ENCODE results near the gene MORN1. TPM values are rescaled to one million over a fixed set of nuclear protein-coding genes. Genes with fewer than 3 reads are reported as not detected.
A peak's percentile ranks its signal among the peaks of the same experiment; 100 is the strongest.
"Not testable (repeated sequence)": the region's sequence is repeated elsewhere in the genome, so short reads cannot be mapped to it uniquely, and the experiment has no call there.

Gene MORN1
- total RNA-seq (11.1 TPM), polyA plus RNA-seq (4.7 TPM)

GRCh38 chr1:2391041-2391930 lies at the start of gene MORN1, which contains the start of gene RER1:
Gene MORN1, minus strand, starts transcription at chr1:2391554. Its CDS starts 21 bp downstream, at chr1:2391533.
Gene RER1, plus strand, starts transcription at chr1:2391841. Its CDS starts 3,950 bp downstream, at chr1:2395791.
- H3K4me1 ChIP-seq (ENCODE audit: insufficient read depth): no peaks in the 10 kb centered on the region
- H3K27ac ChIP-seq (ENCODE audit: low read depth): peak within 1 kb of the TSS; percentile 77
- no peaks in the 10 kb centered on the region for H3K36me3 ChIP-seq (ENCODE audit: insufficient read depth)
- H3K4me3 ChIP-seq (ENCODE audit: low read depth, low read length): peak within 1 kb of the TSS; percentile 98
- WGBS: under 1% methylated on average over 103 of the region's 103 CpGs
- peak; percentile 96 for DNase-seq (ENCODE audit: extremely low spot score)

GRCh38 chr1:2440346-2440745 lies 49.0 kb upstream of the MORN1 start:
- H3K36me3 ChIP-seq (ENCODE audit: insufficient read depth); H3K27ac ChIP-seq (ENCODE audit: low read depth); H3K4me1 ChIP-seq (ENCODE audit: insufficient read depth); DNase-seq (ENCODE audit: extremely low spot score); H3K4me3 ChIP-seq (ENCODE audit: low read depth, low read length): not testable (repeated sequence)
- WGBS: 91% methylated on average over 23 of the region's 23 CpGs

- Histone ChIP-seq H3K27ac (ENCODE audit: low read depth) (no peak overlapping the region), H3K4me1 (ENCODE audit: insufficient read depth) (no peaks in the 10 kb centered on the region), H3K36me3 (ENCODE audit: insufficient read depth) (no peaks in the 10 kb centered on the region), H3K4me3 (ENCODE audit: low read depth, low read length) (no peak overlapping the region)
- WGBS: 70% methylated on average over 15 of the region's 15 CpGs
- DNase-seq (ENCODE audit: extremely low spot score): no peak
Observed at GRCh38 chr1:2439369-2439768, 48.0 kb upstream of the MORN1 start.

GRCh38 chr1:2438641-2439040 lies 47.3 kb upstream of the MORN1 start:
- no peak overlapping the region for H3K4me3 ChIP-seq (ENCODE audit: low read depth, low read length)
- H3K27ac ChIP-seq (ENCODE audit: low read depth): no peak overlapping the region
- H3K36me3 ChIP-seq (ENCODE audit: insufficient read depth): no peaks in the 10 kb centered on the region
- WGBS: 89% methylated on average over 14 of the region's 14 CpGs
- DNase-seq (ENCODE audit: extremely low spot score): no peak
- H3K4me1 ChIP-seq (ENCODE audit: insufficient read depth): no peaks in the 10 kb centered on the region

- H3K4me3 ChIP-seq (ENCODE audit: low read depth, low read length): no peak overlapping the region
- no peaks in the 10 kb centered on the region for H3K4me1 ChIP-seq (ENCODE audit: insufficient read depth)
- H3K27ac ChIP-seq (ENCODE audit: low read depth): no peak overlapping the region
- WGBS: 50% methylated on average over 15 of the region's 15 CpGs
- DNase-seq (ENCODE audit: extremely low spot score): no peak
- no peaks in the 10 kb centered on the region for H3K36me3 ChIP-seq (ENCODE audit: insufficient read depth)
Observed at GRCh38 chr1:2438038-2438437, 46.7 kb upstream of the MORN1 start.

- DNase-seq (ENCODE audit: extremely low spot score): no peak
- 84% methylated on average over 15 of the region's 15 CpGs for WGBS
- Histone ChIP-seq H3K4me1 (ENCODE audit: insufficient read depth) (no peaks in the 10 kb centered on the region), H3K27ac (ENCODE audit: low read depth) (no peak overlapping the region), H3K36me3 (ENCODE audit: insufficient read depth) (no peaks in the 10 kb centered on the region), H3K4me3 (ENCODE audit: low read depth, low read length) (no peak overlapping the region)
Observed at GRCh38 chr1:2437617-2438016, 46.3 kb upstream of the MORN1 start.

GRCh38 chr1:2436876-2437275 lies 45.5 kb upstream of the MORN1 start:
- no peak for DNase-seq (ENCODE audit: extremely low spot score)
- H3K27ac ChIP-seq (ENCODE audit: low read depth): no peak overlapping the region
- H3K4me1 ChIP-seq (ENCODE audit: insufficient read depth): no peaks in the 10 kb centered on the region
- no peak overlapping the region for H3K4me3 ChIP-seq (ENCODE audit: low read depth, low read length)
- no peaks in the 10 kb centered on the region for H3K36me3 ChIP-seq (ENCODE audit: insufficient read depth)
- WGBS: 80% methylated on average over 7 of the region's 7 CpGs

- no peaks in the 10 kb centered on the region for H3K4me1 ChIP-seq (ENCODE audit: insufficient read depth)
- no peak overlapping the region for H3K4me3 ChIP-seq (ENCODE audit: low read depth, low read length)
- no peak overlapping the region for H3K27ac ChIP-seq (ENCODE audit: low read depth)
- no peaks in the 10 kb centered on the region for H3K36me3 ChIP-seq (ENCODE audit: insufficient read depth)
- no peak for DNase-seq (ENCODE audit: extremely low spot score)
- 69% methylated on average over 2 of the region's 2 CpGs for WGBS
Observed at GRCh38 chr1:2435746-2436355, 44.5 kb upstream of the MORN1 start.

- H3K36me3 ChIP-seq (ENCODE audit: insufficient read depth): no peaks in the 10 kb centered on the region
- H3K27ac ChIP-seq (ENCODE audit: low read depth): no peak overlapping the region
- no peak for DNase-seq (ENCODE audit: extremely low spot score)
- no peaks in the 10 kb centered on the region for H3K4me1 ChIP-seq (ENCODE audit: insufficient read depth)
- 67% methylated on average over 9 of the region's 9 CpGs for WGBS
- H3K4me3 ChIP-seq (ENCODE audit: low read depth, low read length): no peak overlapping the region
Observed at GRCh38 chr1:2435091-2435490, 43.7 kb upstream of the MORN1 start.

GRCh38 chr1:2433936-2434655 lies 42.7 kb upstream of the MORN1 start:
- Histone ChIP-seq H3K4me3 (ENCODE audit: low read depth, low read length) (no peak overlapping the region), H3K36me3 (ENCODE audit: insufficient read depth) (no peaks in the 10 kb centered on the region), H3K4me1 (ENCODE audit: insufficient read depth) (no peaks in the 10 kb centered on the region), H3K27ac (ENCODE audit: low read depth) (no peak overlapping the region)
- DNase-seq (ENCODE audit: extremely low spot score): no peak
- WGBS: 66% methylated on average over 34 of the region's 34 CpGs

- H3K4me1 ChIP-seq (ENCODE audit: insufficient read depth): no peaks in the 10 kb centered on the region
- no peak overlapping the region for H3K4me3 ChIP-seq (ENCODE audit: low read depth, low read length)
- DNase-seq (ENCODE audit: extremely low spot score): no peak
- H3K36me3 ChIP-seq (ENCODE audit: insufficient read depth): no peaks in the 10 kb centered on the region
- no peak overlapping the region for H3K27ac ChIP-seq (ENCODE audit: low read depth)
- WGBS: 76% methylated on average over 13 of the region's 13 CpGs
Observed at GRCh38 chr1:2433196-2433595, 41.8 kb upstream of the MORN1 start.

GRCh38 chr1:2432441-2432844 lies 41.1 kb upstream of the MORN1 start:
- no peaks in the 10 kb centered on the region for H3K4me1 ChIP-seq (ENCODE audit: insufficient read depth)
- H3K4me3 ChIP-seq (ENCODE audit: low read depth, low read length): no peak overlapping the region
- H3K27ac ChIP-seq (ENCODE audit: low read depth): no peak overlapping the region
- H3K36me3 ChIP-seq (ENCODE audit: insufficient read depth): no peaks in the 10 kb centered on the region
- 20% methylated on average over 16 of the region's 16 CpGs for WGBS
- DNase-seq (ENCODE audit: extremely low spot score): no peak

- Histone ChIP-seq H3K27ac (ENCODE audit: low read depth) (no peak overlapping the region), H3K4me1 (ENCODE audit: insufficient read depth) (no peaks in the 10 kb centered on the region), H3K4me3 (ENCODE audit: low read depth, low read length) (no peak overlapping the region), H3K36me3 (ENCODE audit: insufficient read depth) (no peaks in the 10 kb centered on the region)
- 33% methylated on average over 10 of the region's 10 CpGs for WGBS
- DNase-seq (ENCODE audit: extremely low spot score): no peak
Observed at GRCh38 chr1:2431518-2431917, 40.2 kb upstream of the MORN1 start.

All from urinary bladder (tissue), 4 donors.